ENCODE measurements around the gene MRO. TPM values are rescaled to one million over a fixed set of nuclear protein-coding genes. Genes with fewer than 3 reads are reported as not detected.

MRO gene
- total and polyA plus RNA-seq, 12 donors, result 0.67 to 9.4 (median 3.3) TPM

GRCh38 chr18:50826027-50826426 is 6.2 kb upstream of the MRO start:
- Histone ChIP-seq H3K4me1 (replicated peaks in 1 of 2) (peaks cover 0 to 5% of the 10 kb centered on the region in 2 donors), H3K27me3 (no peaks in the 10 kb centered on the region), H3K27ac (no peak overlapping the region), H3K4me3 (no peak overlapping the region), H3K36me3 (replicated peaks in 1 of 2) (no peaks in the 10 kb centered on the region), H3K9me3 (replicated peaks in 1 of 3) (no peaks in the 10 kb centered on the region)
- no peak for DNase-seq
- intact Hi-C loops (cut with DNase I), result no loop called here
- WGBS, 4 donors, result 85 to 89% (median 89%) methylated on average over 5 of the region's 5 CpGs
- TF ChIP-seq POLR2A (IDR thresholded peaks at IDR 0.05) (no peak), CTCF (IDR thresholded peaks at IDR 0.05) (no peak)

GRCh38 chr18:50825621-50826020 is 5.8 kb upstream of the MRO start:
- H3K4me3 ChIP-seq, result no peak overlapping the region
- TF ChIP-seq CTCF (IDR thresholded peaks at IDR 0.05), result no peak
- no peak for TF ChIP-seq POLR2A (IDR thresholded peaks at IDR 0.05)
- no peaks in the 10 kb centered on the region for H3K36me3 ChIP-seq (replicated peaks in 1 of 2)
- DNase-seq, result no peak
- no peak overlapping the region for H3K27ac ChIP-seq
- no peaks in the 10 kb centered on the region for H3K27me3 ChIP-seq
- peaks cover 0 to 7% of the 10 kb centered on the region in 2 donors for H3K4me1 ChIP-seq (replicated peaks in 1 of 2)
- intact Hi-C loops (cut with DNase I), result no loop called here
- 90 to 100% (median 94%) methylated on average over 2 of the region's 2 CpGs for WGBS, 4 donors
- H3K9me3 ChIP-seq (replicated peaks in 1 of 3), result no peaks in the 10 kb centered on the region

- intact Hi-C loops (cut with DNase I), result no loop called here
- Histone ChIP-seq H3K36me3 (replicated peaks in 1 of 2) (no peaks in the 10 kb centered on the region), H3K4me3 (no peak overlapping the region), H3K9me3 (replicated peaks in 1 of 3) (no peaks in the 10 kb centered on the region), H3K4me1 (replicated peaks in 1 of 2) (peaks cover 8 to 25% of the 10 kb centered on the region in 2 donors), H3K27me3 (no peaks in the 10 kb centered on the region), H3K27ac (no peak overlapping the region)
- TF ChIP-seq CTCF (IDR thresholded peaks at IDR 0.05), result no peak
- no peak for TF ChIP-seq POLR2A (IDR thresholded peaks at IDR 0.05)
- WGBS, 4 donors, result 84 to 95% (median 89%) methylated on average over 9 to 10 of the region's 10 CpGs
- DNase-seq, result no peak
Measured at GRCh38 chr18:50822756-50823155, 2.9 kb upstream of the MRO start.

GRCh38 chr18:50820901-50821520 is 1.2 kb upstream of the MRO start:
- intact Hi-C loops (cut with DNase I), result no loop called here
- WGBS, 4 donors, result 59 to 69% (median 63%) methylated on average over 5 of the region's 5 CpGs
- TF ChIP-seq POLR2A (IDR thresholded peaks at IDR 0.05) (no peak), CTCF (IDR thresholded peaks at IDR 0.05) (no peak)
- DNase-seq, result no peak
- peaks cover 8 to 25% of the 10 kb centered on the region in 2 donors for H3K4me1 ChIP-seq (replicated peaks in 1 of 2)
- H3K4me3 ChIP-seq, result no peak overlapping the region
- H3K27me3 ChIP-seq, result no peaks in the 10 kb centered on the region
- H3K36me3 ChIP-seq (replicated peaks in 1 of 2), result no peaks in the 10 kb centered on the region
- H3K27ac ChIP-seq, result peak overlapping the region in 4 of 5 donors; percentile 7 to 81 (median 64)
- H3K9me3 ChIP-seq (replicated peaks in 1 of 3), result no peaks in the 10 kb centered on the region

All from adrenal gland (tissue), 12 donors.